Right atrium auricular region (tissue), 2 donors: ENCODE results near the gene NSMCE1. TPM values are rescaled to one million over a fixed set of nuclear protein-coding genes. Genes with fewer than 3 reads are reported as not detected.

Experiments used
- DNase-seq: peaks from one replicate; pipeline ENCODE4 v3.0.0-alpha.2; 2019; ENCODE audit warnings: low spot score
- H3K27ac ChIP-seq, 2 donors: fragments of 200-600 bp; sonication (generic); 1 replicate in 1 of 2; 2 replicates in 1 of 2; pipeline ENCODE4 v1.5.1; 2016 to 2019
- H3K27me3 ChIP-seq, 2 donors: fragments of 200-600 bp; sonication (generic); one replicate each; pipeline versions ENCODE4 v1.5.1 to v1.6.0; 2017 to 2019
- H3K36me3 ChIP-seq: fragments of 200-600 bp; sonication (generic); one replicate; pipeline ENCODE4 v1.5.1; 2016
- H3K4me1 ChIP-seq, 2 donors: fragments of 200-600 bp; sonication (generic); one replicate each; pipeline versions ENCODE4 v1.5.1 to v1.6.0; 2017 to 2019
- H3K4me3 ChIP-seq, 2 donors: fragments of 200-600 bp; sonication (generic); 1 replicate in 1 of 2; 2 replicates in 1 of 2; pipeline ENCODE4 v1.5.1; 2017 to 2019; ENCODE audit warnings: mild to moderate bottlenecking in 1 of 2, moderate library complexity in 1 of 2
- H3K9me3 ChIP-seq, 2 donors: fragments of 200-600 bp; sonication (generic); one replicate each; pipeline ENCODE4 v1.5.1; 2019
- total RNA-seq, 2 donors: library from RNA; depleted of rRNA; stranded (reverse); fragments of >200 nt; gene quantifications; one replicate each; pipeline ENCODE4 v1.1.0, GENCODE V29; 2016
- TF ChIP-seq, protein P1 (sequence below), 2 donors: fragments of 200-600 bp; sonication (generic); IDR thresholded peaks; one replicate each; pipeline ENCODE4 v1.5.1; 2019; ENCODE audit warnings: antibody characterized with exemption in 2 of 2

The NSMCE1 gene
- total RNA-seq, result 10 to 100 TPM; 24.0 to 35.8 TPM

DNA sequence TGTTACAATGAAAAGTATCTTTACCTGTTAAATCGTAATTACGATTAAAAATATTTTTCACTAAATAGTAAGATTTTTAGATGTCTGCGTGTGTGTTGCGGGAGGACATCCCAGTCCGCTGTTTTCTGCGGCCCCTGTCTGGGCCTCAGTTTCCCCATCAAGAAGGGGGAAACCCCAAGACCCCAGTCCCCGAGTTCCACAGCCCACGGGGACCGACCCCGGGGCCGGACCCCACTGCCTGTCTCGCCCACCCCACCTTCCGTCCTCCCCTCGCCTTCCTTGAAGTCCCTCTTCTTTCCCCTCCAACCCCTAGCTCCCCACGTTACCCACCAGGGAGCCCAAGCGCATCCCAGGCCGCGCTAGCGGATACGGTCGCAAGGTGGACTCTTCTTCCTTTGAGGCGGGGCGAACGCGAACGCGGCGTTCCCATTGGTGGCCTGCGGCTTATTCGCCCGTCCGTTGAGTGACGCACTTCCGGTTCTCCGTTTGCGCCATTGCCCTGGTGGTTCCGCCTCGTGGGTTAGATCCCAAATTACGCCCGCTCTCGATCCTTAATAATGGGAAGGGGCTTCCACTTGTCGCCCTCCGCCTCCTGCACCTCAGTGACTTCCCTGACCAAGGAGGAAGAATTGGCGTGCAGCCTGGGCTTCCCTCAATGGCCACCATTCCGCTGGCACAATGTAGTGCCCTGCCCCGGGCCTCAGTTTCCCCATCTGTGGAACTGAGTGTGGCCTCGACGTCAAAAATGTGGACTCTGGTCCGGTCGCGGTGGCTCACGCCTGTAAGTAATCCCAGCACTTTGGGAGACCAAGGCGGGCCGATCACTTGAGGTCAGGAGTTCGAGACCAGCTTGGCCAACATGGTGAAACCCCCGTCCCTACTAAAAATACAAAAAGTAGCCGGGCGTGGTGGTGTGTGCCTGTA, at the start of gene NSMCE1:
NSMCE1 (minus strand) TSS at position 397 of the 924 bp plus-strand sequence. CDS start 11,202 bp downstream, outside the sequence.
- Histone ChIP-seq H3K27me3 (no peaks in the 10 kb centered on the region), H3K36me3 (no peaks in the 10 kb centered on the region), H3K27ac (peak within 1 kb of the TSS; percentile 87 to 89), H3K4me3 (peak within 1 kb of the TSS; percentile 85 to 90), H3K4me1 (peaks cover 0 to 20% of the 10 kb centered on the region in 2 donors), H3K9me3 (no peaks in the 10 kb centered on the region)
- peak; percentile 99 for DNase-seq
- TF ChIP-seq, protein P1, sequence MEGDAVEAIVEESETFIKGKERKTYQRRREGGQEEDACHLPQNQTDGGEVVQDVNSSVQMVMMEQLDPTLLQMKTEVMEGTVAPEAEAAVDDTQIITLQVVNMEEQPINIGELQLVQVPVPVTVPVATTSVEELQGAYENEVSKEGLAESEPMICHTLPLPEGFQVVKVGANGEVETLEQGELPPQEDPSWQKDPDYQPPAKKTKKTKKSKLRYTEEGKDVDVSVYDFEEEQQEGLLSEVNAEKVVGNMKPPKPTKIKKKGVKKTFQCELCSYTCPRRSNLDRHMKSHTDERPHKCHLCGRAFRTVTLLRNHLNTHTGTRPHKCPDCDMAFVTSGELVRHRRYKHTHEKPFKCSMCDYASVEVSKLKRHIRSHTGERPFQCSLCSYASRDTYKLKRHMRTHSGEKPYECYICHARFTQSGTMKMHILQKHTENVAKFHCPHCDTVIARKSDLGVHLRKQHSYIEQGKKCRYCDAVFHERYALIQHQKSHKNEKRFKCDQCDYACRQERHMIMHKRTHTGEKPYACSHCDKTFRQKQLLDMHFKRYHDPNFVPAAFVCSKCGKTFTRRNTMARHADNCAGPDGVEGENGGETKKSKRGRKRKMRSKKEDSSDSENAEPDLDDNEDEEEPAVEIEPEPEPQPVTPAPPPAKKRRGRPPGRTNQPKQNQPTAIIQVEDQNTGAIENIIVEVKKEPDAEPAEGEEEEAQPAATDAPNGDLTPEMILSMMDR (IDR thresholded peaks at IDR 0.05), result peak in 1 of 2 donors; percentile 35

DNA sequence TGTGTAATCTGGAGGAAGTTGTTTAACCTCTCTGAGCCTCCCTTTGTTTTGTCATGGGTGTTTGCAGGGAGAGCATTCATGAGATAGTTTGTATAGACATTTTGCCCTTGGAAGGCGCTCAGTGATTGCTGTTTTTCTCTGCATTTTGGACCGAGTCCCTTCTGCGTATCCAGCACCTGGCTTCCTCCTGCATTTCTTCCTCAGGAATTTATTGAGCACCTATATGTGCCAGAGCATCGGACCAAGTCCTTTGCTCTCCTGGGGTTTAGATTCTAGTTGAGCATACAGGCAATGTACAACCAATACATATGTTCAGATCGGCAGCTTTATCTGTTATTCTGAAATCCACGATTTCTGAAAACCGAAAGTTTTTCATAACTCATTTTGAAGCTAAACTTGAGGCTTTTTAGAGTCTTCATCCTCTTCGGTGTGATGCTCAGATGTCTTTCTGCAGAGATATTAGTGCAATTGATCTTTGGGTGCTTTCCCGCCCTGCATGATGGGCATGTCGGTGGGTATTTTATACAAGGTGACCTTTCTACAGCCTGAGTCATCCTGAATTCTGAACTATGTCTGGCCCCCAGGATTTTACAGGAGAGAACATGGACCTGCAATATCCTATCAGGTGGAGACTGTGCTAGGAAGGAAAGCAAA, 49.3 kb upstream of the NSMCE1 start:
- Histone ChIP-seq H3K27ac (peak overlapping the region; percentile 49 to 90), H3K9me3 (no peaks in the 10 kb centered on the region), H3K36me3 (no peaks in the 10 kb centered on the region), H3K4me3 (no peak overlapping the region), H3K4me1 (peaks cover 0 to 71% of the 10 kb centered on the region in 2 donors), H3K27me3 (no peaks in the 10 kb centered on the region)
- TF ChIP-seq, protein P1 (IDR thresholded peaks at IDR 0.05), result no peak
- DNase-seq, result no peak

DNA sequence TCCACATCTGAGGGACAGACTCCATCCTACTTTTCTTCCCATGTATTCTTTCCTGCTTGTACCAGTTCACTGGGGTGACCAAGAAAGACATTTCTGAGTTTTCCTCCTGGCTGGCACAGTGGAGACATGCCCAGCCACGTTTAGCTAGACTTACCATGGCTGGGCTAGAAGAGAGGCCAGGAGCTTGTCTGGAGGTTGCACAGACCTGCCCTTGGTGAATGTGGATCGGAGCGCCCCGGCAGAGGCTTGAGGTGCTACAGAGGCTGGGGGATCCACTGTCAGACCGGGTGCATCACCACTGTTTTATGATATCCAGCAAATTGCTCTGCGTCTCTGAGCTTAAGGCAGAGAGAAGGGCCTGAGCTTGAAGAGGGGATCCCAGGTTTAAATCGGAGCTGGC, 48.7 kb upstream of the NSMCE1 start:
- Histone ChIP-seq H3K4me1 (peaks cover 0 to 71% of the 10 kb centered on the region in 2 donors), H3K36me3 (no peaks in the 10 kb centered on the region), H3K27ac (peak overlapping the region; percentile 49 to 90)

DNA sequence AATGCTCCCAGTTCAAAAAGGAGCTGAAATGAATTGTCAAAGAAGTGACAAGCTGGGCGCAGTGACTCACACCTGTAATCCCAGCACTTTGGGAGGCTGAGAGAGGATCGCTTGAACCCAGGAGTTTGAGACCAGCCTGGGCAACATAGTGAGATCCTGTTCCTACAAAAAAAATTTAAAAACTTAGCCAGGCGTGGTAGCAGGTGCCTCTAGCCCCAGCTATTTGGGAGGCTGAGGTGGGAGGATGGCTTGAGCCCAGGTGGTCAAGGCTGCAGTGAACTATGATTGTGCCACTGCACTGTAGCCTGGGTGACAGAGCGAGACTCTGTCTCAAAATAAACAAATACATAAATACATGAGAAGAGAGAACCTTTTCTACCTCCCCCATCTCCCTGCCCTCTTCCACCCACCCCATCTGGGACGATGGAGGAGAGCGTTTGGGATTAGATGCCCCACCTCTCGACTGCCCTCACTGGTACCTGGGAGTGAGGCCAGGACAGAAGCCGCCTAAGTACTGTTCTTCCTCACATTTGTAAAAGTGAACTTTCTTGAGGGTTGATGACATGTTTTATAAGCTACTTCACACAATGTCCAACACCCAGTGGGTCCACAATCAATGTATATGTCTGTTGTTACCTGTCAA, 47.6 kb upstream of the NSMCE1 start:
- peak overlapping the region; percentile 90 to 92 for H3K27ac ChIP-seq
- TF ChIP-seq, protein P1 (IDR thresholded peaks at IDR 0.05), result no peak
- no peak for DNase-seq
- no peaks in the 10 kb centered on the region for H3K36me3 ChIP-seq
- no peaks in the 10 kb centered on the region for H3K9me3 ChIP-seq
- peak overlapping the region in 1 of 2 donors; percentile 75 for H3K4me3 ChIP-seq
- H3K4me1 ChIP-seq, result peaks cover 0 to 67% of the 10 kb centered on the region in 2 donors
- no peaks in the 10 kb centered on the region for H3K27me3 ChIP-seq

More for the DNA sequence above, 48.7 kb upstream of the NSMCE1 start:
- no peaks in the 10 kb centered on the region for H3K9me3 ChIP-seq
- TF ChIP-seq, protein P1 (IDR thresholded peaks at IDR 0.05), result no peak
- no peak for DNase-seq
- no peak overlapping the region for H3K4me3 ChIP-seq
- no peaks in the 10 kb centered on the region for H3K27me3 ChIP-seq

DNA sequence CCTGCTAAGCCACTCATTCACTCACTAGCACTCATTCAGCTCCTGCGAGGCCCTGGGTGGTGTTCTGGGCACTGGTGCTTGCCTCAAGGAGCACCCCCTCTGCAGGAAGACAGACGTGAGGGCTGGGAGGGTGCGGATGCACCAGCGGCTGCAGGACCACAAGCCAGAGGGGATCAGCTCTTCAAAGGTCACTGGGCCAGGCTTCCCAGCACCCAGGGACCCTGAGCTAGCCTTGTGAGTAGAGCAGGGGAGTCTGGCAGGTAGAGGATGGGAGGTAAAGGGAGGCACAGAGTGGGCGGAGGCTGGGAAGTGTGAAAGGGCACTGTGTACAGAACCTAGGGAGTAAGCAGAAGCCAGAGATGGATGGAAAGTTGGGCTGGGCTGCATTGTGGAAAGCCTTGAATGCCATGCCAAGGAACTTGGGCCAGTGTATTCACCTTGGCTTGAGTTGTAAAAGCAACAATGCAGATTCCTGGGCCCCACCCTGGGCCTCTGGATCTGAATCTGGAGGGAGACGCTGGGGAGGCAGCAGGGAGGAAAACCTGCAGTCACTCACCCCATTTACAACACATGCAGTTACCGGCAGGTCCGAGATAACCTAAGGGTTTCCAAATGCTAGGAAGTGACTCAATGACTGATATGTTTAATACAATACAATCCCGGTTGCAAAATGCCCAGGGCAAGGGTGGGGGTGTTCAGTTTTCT, 46.9 kb upstream of the NSMCE1 start:
- H3K4me1 ChIP-seq, result peaks cover 0 to 60% of the 10 kb centered on the region in 2 donors
- no peaks in the 10 kb centered on the region for H3K9me3 ChIP-seq
- TF ChIP-seq, protein P1 (IDR thresholded peaks at IDR 0.05), result no peak
- H3K27ac ChIP-seq, result peak overlapping the region; percentile 90 to 92
- H3K27me3 ChIP-seq, result no peaks in the 10 kb centered on the region
- DNase-seq, result peak; percentile 91
- peak overlapping the region; percentile 59 to 75 for H3K4me3 ChIP-seq
- H3K36me3 ChIP-seq, result no peaks in the 10 kb centered on the region
